DND-41 (cell line): ENCODE data around the gene SMURF1.

ENCODE experiments used
- ATAC-seq: fragments of 200-7000 bp; cut with Tn5 transposase; 3 replicates; pipeline ENCODE4 v1.9.1; 2021; ENCODE audit warnings: low read depth; ENCODE audit not compliant: insufficient read depth
- DNase-seq: peaks from one replicate; pipeline ENCODE4 v3.0.0-alpha.2; 2020
- H2AFZ ChIP-seq: 2 replicates; pipeline ENCODE4 v1.6.0; 2012; ENCODE audit warnings: low read depth, low read length
- H3K27ac ChIP-seq: 2 replicates; pipeline ENCODE4 v1.5.1; 2012; ENCODE audit warnings: low read length, inconsistent platforms
- H3K27me3 ChIP-seq: fragments of 200-600 bp; sonication (generic); 2 replicates; pipeline ENCODE4 v1.6.0; 2012; ENCODE audit warnings: low read length, mild to moderate bottlenecking, inconsistent platforms; ENCODE audit not compliant: insufficient read depth, poor library complexity
- H3K36me3 ChIP-seq: 2 replicates; pipeline ENCODE4 v1.5.1; 2012; ENCODE audit warnings: low read length, inconsistent platforms; ENCODE audit not compliant: insufficient read depth
- H3K4me1 ChIP-seq: 2 replicates; pipeline ENCODE4 v1.5.1; 2012; ENCODE audit warnings: mild to moderate bottlenecking, low read length; ENCODE audit not compliant: insufficient read depth
- H3K4me2 ChIP-seq: 2 replicates; pipeline ENCODE4 v1.6.0; 2012; ENCODE audit warnings: mild to moderate bottlenecking, moderate library complexity, low read length, inconsistent platforms; ENCODE audit not compliant: insufficient read depth
- H3K4me3 ChIP-seq, 2 experiments: fragments of 200-600 bp in 1 of 2; shearing (Covaris generic) in 1 of 2; 2 replicates each; pipeline ENCODE4 v1.5.1; 2012 to 2016; ENCODE audit warnings: inconsistent platforms in 2 of 2, low read length in 2 of 2, mild to moderate bottlenecking in 2 of 2, low read depth in 1 of 2, moderate library complexity in 1 of 2
- H3K79me2 ChIP-seq: 2 replicates; pipeline ENCODE4 v1.6.0; 2012; ENCODE audit warnings: low read length, inconsistent platforms; ENCODE audit not compliant: insufficient read depth
- H3K9ac ChIP-seq: 2 replicates; pipeline ENCODE4 v1.6.0; 2012; ENCODE audit warnings: low read depth, mild to moderate bottlenecking, inconsistent platforms, low read length, moderate library complexity
- H3K9me3 ChIP-seq: 2 replicates; pipeline ENCODE4 v1.5.1; 2012; ENCODE audit warnings: low read length, moderate library complexity, mild to moderate bottlenecking, inconsistent platforms; ENCODE audit not compliant: insufficient read depth, severe bottlenecking
- H4K20me1 ChIP-seq: 2 replicates; pipeline ENCODE4 v1.6.0; 2012; ENCODE audit warnings: low read length; ENCODE audit not compliant: insufficient read depth
- CTCF ChIP-seq: IDR thresholded peaks from 2 replicates; pipeline ENCODE4 v1.5.1; 2012; ENCODE audit warnings: borderline replicate concordance, low read length, moderate library complexity, mild to moderate bottlenecking; ENCODE audit not compliant: poor library complexity, severe bottlenecking; ENCODE audit errors: extremely low read depth
- EZH2 ChIP-seq: IDR thresholded peaks from 3 replicates; pipeline ENCODE4 v1.6.1; 2012; ENCODE audit warnings: borderline replicate concordance, low read depth, mild to moderate bottlenecking, moderate library complexity, low read length, inconsistent platforms; ENCODE audit not compliant: severe bottlenecking

SMURF1 gene

GRCh38 chr7:99096124-99096887 is 47.6 kb downstream of the SMURF1 start:
- no peak for TF ChIP-seq CTCF
- TF ChIP-seq EZH2: no peak
- Histone ChIP-seq H3K4me1 (no peaks in the 10 kb centered on the region), H3K27me3 (no peaks in the 10 kb centered on the region), H3K4me2 (no peak overlapping the region), H4K20me1 (peaks cover 38% of the 10 kb centered on the region; the same call in 1 of the 2 replicates), H3K79me2 (peaks cover 92% of the 10 kb centered on the region), H3K36me3 (no peaks in the 10 kb centered on the region), H3K27ac (no peak overlapping the region), H3K9ac (no peak overlapping the region), H2AFZ (no peak overlapping the region), H3K4me3 (no peak overlapping the region), H3K9me3 (peaks cover 3% of the 10 kb centered on the region)
- ATAC-seq (no peak), DNase-seq (no peak)

GRCh38 chr7:99095698-99096097 is 48.2 kb downstream of the SMURF1 start:
- no peak overlapping the region for H3K4me2 ChIP-seq
- H2AFZ ChIP-seq: no peak overlapping the region
- ATAC-seq (no peak), DNase-seq (no peak)
- H3K4me3 ChIP-seq: no peak overlapping the region
- peaks cover 40% of the 10 kb centered on the region; the same call in 1 of the 2 replicates for H4K20me1 ChIP-seq
- TF ChIP-seq EZH2: no peak
- no peak overlapping the region for H3K9ac ChIP-seq
- H3K36me3 ChIP-seq: no peaks in the 10 kb centered on the region
- H3K4me1 ChIP-seq: no peaks in the 10 kb centered on the region
- H3K27ac ChIP-seq: no peak overlapping the region
- no peaks in the 10 kb centered on the region for H3K27me3 ChIP-seq
- H3K9me3 ChIP-seq: peaks cover 3% of the 10 kb centered on the region
- H3K79me2 ChIP-seq: peaks cover 93% of the 10 kb centered on the region

- no peaks in the 10 kb centered on the region for H3K36me3 ChIP-seq
- no peak overlapping the region for H3K4me2 ChIP-seq
- no peak overlapping the region for H3K4me3 ChIP-seq
- peaks cover 3% of the 10 kb centered on the region for H3K9me3 ChIP-seq
- H3K79me2 ChIP-seq: peaks cover 94% of the 10 kb centered on the region
- ATAC-seq (no peak), DNase-seq (no peak)
- no peaks in the 10 kb centered on the region for H3K27me3 ChIP-seq
- peaks cover 47% of the 10 kb centered on the region; the same call in 1 of the 2 replicates for H4K20me1 ChIP-seq
- H3K4me1 ChIP-seq: no peaks in the 10 kb centered on the region
- H3K9ac ChIP-seq: no peak overlapping the region
- H2AFZ ChIP-seq: no peak overlapping the region
- no peak overlapping the region for H3K27ac ChIP-seq
- TF ChIP-seq CTCF (no peak), EZH2 (no peak)
Observed at GRCh38 chr7:99094401-99094800, 49.5 kb downstream of the SMURF1 start.

GRCh38 chr7:99092064-99092720 is 51.7 kb downstream of the SMURF1 start:
- Histone ChIP-seq H4K20me1 (peaks cover 49% of the 10 kb centered on the region; the same call in 1 of the 2 replicates), H3K79me2 (peaks cover 91% of the 10 kb centered on the region), H2AFZ (no peak overlapping the region), H3K9ac (no peak overlapping the region), H3K36me3 (no peaks in the 10 kb centered on the region; the same call in 1 of the 2 replicates), H3K4me1 (no peaks in the 10 kb centered on the region), H3K27me3 (no peaks in the 10 kb centered on the region), H3K4me2 (no peak overlapping the region), H3K4me3 (no peak overlapping the region), H3K9me3 (no peaks in the 10 kb centered on the region), H3K27ac (no peak overlapping the region)
- ATAC-seq (no peak), DNase-seq (no peak)
- TF ChIP-seq EZH2 (no peak), CTCF (no peak)
